Spleen (tissue), 11 donors: ENCODE results near the gene ANOS1. TPM values are rescaled to one million over a fixed set of nuclear protein-coding genes. Genes with fewer than 3 reads are reported as not detected.

Experiments used
- DNase-seq: peaks from one replicate; pipeline ENCODE4 v3.0.0-alpha.2; 2020
- H3K27ac ChIP-seq, 8 donors: fragments of 200-600 bp; sonication (generic) in 7 of 8; 1 replicate in 4 of 8; 2 replicates in 4 of 8; pipeline versions ENCODE4 v1.5.0 to v1.8.0; 2016 to 2021; ENCODE audit warnings: inconsistent platforms in 4 of 8, mild to moderate bottlenecking in 4 of 8, moderate library complexity in 1 of 8
- H3K27me3 ChIP-seq, 7 donors: fragments of 200-600 bp; sonication (generic) in 6 of 7; replicated peaks in 1 of 7; 1 replicate in 4 of 7; 2 replicates in 3 of 7; pipeline versions ENCODE4 v1.5.0 to v1.8.0; 2016 to 2021; ENCODE audit warnings: inconsistent platforms in 3 of 7, mild to moderate bottlenecking in 1 of 7
- H3K36me3 ChIP-seq, 6 donors: fragments of 200-600 bp; sonication (generic) in 5 of 6; 1 replicate in 4 of 6; 2 replicates in 2 of 6; pipeline versions ENCODE4 v1.5.0 to v1.8.0; 2016 to 2021; ENCODE audit warnings: inconsistent platforms in 2 of 6
- H3K4me1 ChIP-seq, 6 donors: fragments of 200-600 bp; sonication (generic) in 5 of 6; 1 replicate in 3 of 6; 2 replicates in 3 of 6; pipeline versions ENCODE4 v1.5.0 to v1.8.0; 2016 to 2021; ENCODE audit warnings: inconsistent platforms in 3 of 6
- H3K4me3 ChIP-seq, 8 donors: fragments of 200-600 bp; sonication (generic) in 7 of 8; 1 replicate in 4 of 8; 2 replicates in 4 of 8; pipeline versions ENCODE4 v1.5.0 to v1.8.0; 2016 to 2021; ENCODE audit warnings: inconsistent platforms in 4 of 8, mild to moderate bottlenecking in 4 of 8, moderate library complexity in 2 of 8
- H3K9me3 ChIP-seq, 8 donors: fragments of 200-600 bp; sonication (generic) in 7 of 8; 1 replicate in 4 of 8; 2 replicates in 4 of 8; pipeline versions ENCODE4 v1.5.0 to v1.8.0; 2016 to 2021; ENCODE audit warnings: inconsistent platforms in 4 of 8
- CTCF ChIP-seq, 11 experiments: fragments of 200-600 bp in 7 of 11; fragments of 450-650 bp in 4 of 11; sonication (generic) in 4 of 11; IDR thresholded peaks in 8 of 11; conservative IDR thresholded peaks in 3 of 11; 1 replicate in 7 of 11; 2 replicates in 4 of 11; pipeline versions ENCODE4 v1.4.0 to v1.8.0; 2016 to 2021; ENCODE audit warnings: antibody characterized with exemption in 11 of 11, inconsistent platforms in 4 of 11, mild to moderate bottlenecking in 1 of 11
- POLR2A ChIP-seq, 3 donors: fragments of 450-650 bp; IDR thresholded peaks; one replicate each; pipeline ENCODE4 v1.5.1; 2017; ENCODE audit warnings: antibody characterized with exemption in 3 of 3, mild to moderate bottlenecking in 1 of 3
- POLR2AphosphoS5 ChIP-seq, 3 donors: sonication (generic); formaldehyde crosslinking; IDR thresholded peaks; one replicate each; pipeline ENCODE4 v1.5.1; 2017; ENCODE audit warnings: antibody characterized with exemption in 3 of 3
- WGBS, 5 donors: extraction: QIAGEN DNeasy Blood & Tissue Kit in 3 of 5; methylation state at CpG; one replicate each; pipeline versions ENCODE4 v1.1.5 to v1.1.7; 2013 to 2018; 5-methylcytosine and 5-hydroxymethylcytosine counted together
- intact Hi-C: fragments of 100-400 bp; cut with DNase I; formaldehyde crosslinking; loops from one replicate; pipeline ENCODE4 v1.15.0; 2023; ENCODE audit warnings: low total_unique reads
- polyA plus RNA-seq, 3 donors: library from polyadenylated mRNA; stranded (reverse); fragments of 200-250 nt; gene quantifications; one replicate each; pipeline ENCODE4 v1.2.1, GENCODE V29; 2013
- total RNA-seq, 7 donors: library from RNA; depleted of rRNA in 3 of 7; stranded (reverse); fragments of >200 nt in 3 of 7; fragmentation: NEBNext Ultra II Directional in 4 of 7; extraction: Animal tissue kit (Norgen Biotek cat#: 25700) in 4 of 7; gene quantifications; one replicate each; pipeline versions ENCODE4 v1.1.0 to v1.2.1, GENCODE V29; 2016 to 2021
- donor health status: healthy with polysubstance abuse.
- donor health status: DM: no; HTN: no; CAD: no; lungs with moderate emphysema.
- donor health status: DM: no; HTN: no; CAD: no.
- donor health status: Bipolar disorder and iron deficiency.
- donor health status: healthy.
- donor health status: DM: no; HTN: no; CAD: no.
- donor health status: DM: yes; HTN: yes; CAD: no.

The ANOS1 gene
- total and polyA plus RNA-seq, 10 donors: 0.26 to 3.9 (median 0.91) TPM

DNA sequence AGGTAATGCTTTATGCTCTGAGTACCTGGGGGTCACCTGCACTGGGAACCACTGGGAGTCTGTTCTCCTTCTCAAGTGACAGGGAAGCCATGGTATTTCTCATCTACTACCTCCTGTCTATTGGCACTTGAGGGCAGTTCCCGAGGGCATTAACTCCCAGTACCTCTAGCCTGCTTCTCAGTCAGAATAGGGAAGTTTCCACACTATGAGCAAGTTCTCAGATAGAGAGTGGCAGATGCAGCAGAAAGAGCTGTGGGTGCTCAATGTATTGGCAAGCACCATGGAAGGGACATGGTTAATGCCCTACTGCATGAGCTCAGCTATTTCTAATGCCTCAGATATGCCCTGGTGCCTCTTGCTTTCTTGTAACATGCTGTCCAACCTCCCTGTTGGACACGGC lies 74.1 kb downstream of the ANOS1 start:
- WGBS, 5 donors: 64 to 76% (median 68%) methylated on average over 1 to 2 of the region's 2 CpGs
- H3K4me3 ChIP-seq: no peak overlapping the region
- H3K27me3 ChIP-seq: no peaks in the 10 kb centered on the region
- no peak overlapping the region for H3K27ac ChIP-seq
- no peaks in the 10 kb centered on the region for H3K4me1 ChIP-seq
- no peak for TF ChIP-seq POLR2AphosphoS5 (IDR thresholded peaks at IDR 0.05)
- no peak for TF ChIP-seq POLR2A (IDR thresholded peaks at IDR 0.05)
- TF ChIP-seq CTCF (IDR thresholded peaks at IDR 0.05 in 8 of 11, conservative IDR thresholded peaks at IDR 0.05 in 3 of 11): no peak
- no peaks in the 10 kb centered on the region for H3K36me3 ChIP-seq
- H3K9me3 ChIP-seq: no peaks in the 10 kb centered on the region
- no peak for DNase-seq
- intact Hi-C loops: no loop called here

DNA sequence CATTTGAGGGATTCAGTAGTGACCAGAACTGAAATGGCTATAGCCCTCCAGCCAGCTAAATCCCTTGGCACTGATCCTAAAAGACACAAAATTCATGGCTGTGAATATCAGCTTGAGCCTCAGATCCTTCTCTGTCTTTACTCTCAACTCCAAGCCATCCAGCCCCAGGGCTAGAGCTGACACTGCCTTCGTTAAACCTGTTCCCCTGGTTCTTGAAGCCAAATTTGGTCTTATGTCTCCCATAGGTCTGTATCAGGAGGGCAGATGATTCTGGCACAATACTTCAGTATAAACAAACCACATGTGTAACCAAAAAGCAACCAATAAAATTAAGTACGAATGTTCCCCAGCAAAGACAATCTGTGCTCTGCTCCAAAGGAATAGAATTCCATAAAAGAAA lies 78.0 kb downstream of the ANOS1 start:
- intact Hi-C loops: no loop called here
- Histone ChIP-seq H3K9me3 (no peaks in the 10 kb centered on the region), H3K27ac (no peak overlapping the region), H3K4me3 (no peak overlapping the region), H3K4me1 (no peaks in the 10 kb centered on the region), H3K36me3 (no peaks in the 10 kb centered on the region), H3K27me3 (no peaks in the 10 kb centered on the region)
- DNase-seq: no peak
- TF ChIP-seq POLR2A (IDR thresholded peaks at IDR 0.05) (no peak), CTCF (IDR thresholded peaks at IDR 0.05 in 8 of 11, conservative IDR thresholded peaks at IDR 0.05 in 3 of 11) (no peak), POLR2AphosphoS5 (IDR thresholded peaks at IDR 0.05) (no peak)
- 82 to 87% (median 84%) methylated on average over 2 of the region's 2 CpGs for WGBS, 5 donors

DNA sequence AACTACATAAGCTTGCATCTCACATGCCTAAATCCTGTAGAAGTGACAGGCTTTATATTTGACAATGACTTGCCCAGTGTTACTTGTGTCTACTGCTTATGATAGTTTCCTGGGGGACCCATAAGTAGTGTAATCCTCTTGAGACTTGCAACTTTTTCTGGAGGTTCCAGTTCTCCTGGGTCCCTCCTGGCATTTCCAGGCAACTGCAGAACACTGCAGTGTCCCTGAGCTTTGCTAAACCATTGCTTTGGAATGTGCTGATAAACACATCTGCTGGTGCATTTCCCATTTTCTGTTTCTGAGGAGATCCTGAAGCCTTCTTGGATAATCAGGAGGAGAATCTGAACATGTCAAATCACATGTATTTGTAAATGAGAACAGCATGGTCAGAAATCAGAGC lies 82.0 kb downstream of the ANOS1 start:
- no peak for DNase-seq
- H3K27ac ChIP-seq: no peak overlapping the region
- H3K4me1 ChIP-seq: no peaks in the 10 kb centered on the region

GRCh38 chrX:8647176-8647575 lies 84.8 kb downstream of the ANOS1 start:
- no peaks in the 10 kb centered on the region for H3K27me3 ChIP-seq
- no peaks in the 10 kb centered on the region for H3K4me1 ChIP-seq
- no peak overlapping the region for H3K27ac ChIP-seq
- H3K9me3 ChIP-seq: no peaks in the 10 kb centered on the region
- no peak for DNase-seq
- intact Hi-C loops: no loop called here
- no peaks in the 10 kb centered on the region for H3K36me3 ChIP-seq
- WGBS, 5 donors: 73 to 78% (median 76%) methylated on average over 7 of the region's 7 CpGs
- no peak for TF ChIP-seq POLR2A (IDR thresholded peaks at IDR 0.05)
- TF ChIP-seq POLR2AphosphoS5 (IDR thresholded peaks at IDR 0.05): no peak
- no peak for TF ChIP-seq CTCF (IDR thresholded peaks at IDR 0.05 in 8 of 11, conservative IDR thresholded peaks at IDR 0.05 in 3 of 11)
- no peak overlapping the region for H3K4me3 ChIP-seq

More for the DNA sequence above, 82.0 kb downstream of the ANOS1 start:
- no peaks in the 10 kb centered on the region for H3K9me3 ChIP-seq
- no peak for TF ChIP-seq POLR2AphosphoS5 (IDR thresholded peaks at IDR 0.05)
- no peak for TF ChIP-seq CTCF (IDR thresholded peaks at IDR 0.05 in 8 of 11, conservative IDR thresholded peaks at IDR 0.05 in 3 of 11)
- TF ChIP-seq POLR2A (IDR thresholded peaks at IDR 0.05): no peak
- intact Hi-C loops: no loop called here
- H3K4me3 ChIP-seq: no peak overlapping the region
- no peaks in the 10 kb centered on the region for H3K27me3 ChIP-seq
- no peaks in the 10 kb centered on the region for H3K36me3 ChIP-seq
